ENCODE data around the gene TAB3.

DNA sequence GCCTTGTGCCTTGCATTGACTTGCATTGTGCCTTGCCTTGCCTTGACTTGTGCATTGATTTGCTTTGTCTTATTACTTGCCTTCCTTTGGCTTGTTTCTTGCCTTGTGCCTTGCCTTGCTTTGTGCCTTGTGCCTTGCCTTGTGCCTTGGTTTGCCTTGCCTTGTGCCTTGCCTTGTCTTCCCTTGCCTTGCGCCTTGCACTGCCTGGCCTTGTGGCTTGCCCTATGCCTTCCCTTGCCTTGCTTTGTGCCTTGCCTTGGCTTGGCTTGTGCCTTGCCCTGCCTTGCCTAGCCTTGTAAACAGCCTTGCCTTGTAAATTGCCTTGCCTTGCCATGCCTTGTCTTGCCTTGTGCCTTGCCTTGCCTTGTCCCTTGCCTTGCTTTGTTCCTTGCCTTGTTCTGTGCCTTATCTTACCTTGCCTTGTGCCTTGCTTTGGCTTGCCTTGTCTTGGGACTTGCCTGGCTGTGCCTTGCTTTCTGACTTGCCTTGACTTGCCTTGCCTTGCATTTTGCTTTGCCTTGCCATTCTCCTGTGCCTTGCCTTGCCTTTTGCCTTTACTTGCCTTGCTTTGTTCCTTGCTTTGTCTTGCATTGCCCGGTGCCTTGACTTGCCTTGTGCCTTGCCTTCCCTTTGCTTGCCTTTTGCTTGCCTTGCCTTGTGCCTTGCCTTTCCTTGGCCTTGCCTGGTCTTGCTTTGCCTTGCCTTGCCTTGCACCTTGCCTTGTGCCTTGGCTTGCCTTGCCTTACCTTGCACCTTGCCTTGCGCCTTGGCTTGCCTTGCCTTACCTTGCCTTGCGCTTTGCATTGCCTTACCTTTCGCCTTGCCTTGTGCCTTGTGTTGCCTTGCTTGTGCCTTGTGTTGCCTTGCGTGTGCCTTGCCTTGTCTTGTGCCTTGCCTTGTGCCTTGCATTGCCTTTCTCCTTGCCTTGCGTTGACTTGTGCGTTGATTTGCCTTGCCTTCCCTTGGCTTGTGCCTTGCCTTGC is 97.5 kb downstream of the TAB3 start:
- TF ChIP-seq, protein P1, sequence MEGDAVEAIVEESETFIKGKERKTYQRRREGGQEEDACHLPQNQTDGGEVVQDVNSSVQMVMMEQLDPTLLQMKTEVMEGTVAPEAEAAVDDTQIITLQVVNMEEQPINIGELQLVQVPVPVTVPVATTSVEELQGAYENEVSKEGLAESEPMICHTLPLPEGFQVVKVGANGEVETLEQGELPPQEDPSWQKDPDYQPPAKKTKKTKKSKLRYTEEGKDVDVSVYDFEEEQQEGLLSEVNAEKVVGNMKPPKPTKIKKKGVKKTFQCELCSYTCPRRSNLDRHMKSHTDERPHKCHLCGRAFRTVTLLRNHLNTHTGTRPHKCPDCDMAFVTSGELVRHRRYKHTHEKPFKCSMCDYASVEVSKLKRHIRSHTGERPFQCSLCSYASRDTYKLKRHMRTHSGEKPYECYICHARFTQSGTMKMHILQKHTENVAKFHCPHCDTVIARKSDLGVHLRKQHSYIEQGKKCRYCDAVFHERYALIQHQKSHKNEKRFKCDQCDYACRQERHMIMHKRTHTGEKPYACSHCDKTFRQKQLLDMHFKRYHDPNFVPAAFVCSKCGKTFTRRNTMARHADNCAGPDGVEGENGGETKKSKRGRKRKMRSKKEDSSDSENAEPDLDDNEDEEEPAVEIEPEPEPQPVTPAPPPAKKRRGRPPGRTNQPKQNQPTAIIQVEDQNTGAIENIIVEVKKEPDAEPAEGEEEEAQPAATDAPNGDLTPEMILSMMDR (IDR thresholded peaks at IDR 0.05), result no peak
- no peak for TF ChIP-seq POLR2AphosphoS5 (IDR thresholded peaks at IDR 0.05)
